Vagina (tissue), 2 donors: ENCODE data around the gene MARK2.

Experiments
- CTCF ChIP-seq, 3 experiments: fragments of 450-650 bp in 2 of 3; fragments of 200-600 bp in 1 of 3; sonication (generic) in 1 of 3; IDR thresholded peaks; one replicate each; pipeline ENCODE4 v1.5.1; 2017 to 2019; ENCODE audit warnings: antibody characterized with exemption in 3 of 3, mild to moderate bottlenecking in 2 of 3, moderate library complexity in 2 of 3
- POLR2A ChIP-seq, 2 donors: fragments of 450-650 bp; IDR thresholded peaks; one replicate each; pipeline ENCODE4 v1.6.1; 2017; ENCODE audit warnings: antibody characterized with exemption in 2 of 2, mild to moderate bottlenecking in 2 of 2, moderate library complexity in 2 of 2

- no peak for TF ChIP-seq POLR2A (IDR thresholded peaks at IDR 0.05)
- TF ChIP-seq CTCF (IDR thresholded peaks at IDR 0.05), result no peak
These were observed 100.5 kb downstream of the MARK2 start for GRCh38 chr11:63939397-63939891.
